ENCODE data around the gene MRPL20. TPM values are rescaled to one million over a fixed set of nuclear protein-coding genes. Genes with fewer than 3 reads are reported as not detected.

MRPL20 gene
- total and polyA plus RNA-seq, 9 of the 15 experiments (the other 6 are each of a cell fraction or from before 2014, with no cell fraction given), result 180 to 671 (median 229) TPM

- TF ChIP-seq ZFP91 (CRISPR knock-in tag; IDR thresholded peaks at IDR 0.05), result 0 out of 2 replicates have a peak, but pooled peaks have one; percentile 54
- TF ChIP-seq CSDE1 (IDR thresholded peaks at IDR 0.05), result no peak
- TF ChIP-seq NKRF (IDR thresholded peaks at IDR 0.05; ENCODE audit: borderline replicate concordance), result peak; percentile 83
- no peak for TF ChIP-seq ZBTB40 (IDR thresholded peaks at IDR 0.05)
- TF ChIP-seq ZBTB40 (CRISPR knock-in tag; IDR thresholded peaks at IDR 0.05), result no peak
- no peak for TF ChIP-seq TEAD2 (tag; IDR thresholded peaks at IDR 0.05)
- no peak for TF ChIP-seq ZNF408 (CRISPR knock-in tag; IDR thresholded peaks at IDR 0.05; ENCODE audit: low read depth)
- peak; percentile 87 for TF ChIP-seq EGR1 (conservative IDR thresholded peaks at IDR 0.05)
- no peak for TF ChIP-seq ASH1L (IDR thresholded peaks at IDR 0.05; ENCODE audit: borderline replicate concordance, low read depth, partially characterized antibody)
- no peak for TF ChIP-seq NFE2 (IDR thresholded peaks at IDR 0.05; ENCODE audit: low read depth)
- TF ChIP-seq ELK1 (CRISPR knock-in tag; IDR thresholded peaks at IDR 0.05), result no peak
- no peak for TF ChIP-seq MEF2A (IDR thresholded peaks at IDR 0.05; ENCODE audit: control insufficient read depth, low read depth, low read length)
Measured at GRCh38 chr1:1441002-1441888, 34.2 kb upstream of the MRPL20 start (continued).
